Frontal cortex (tissue), 4 donors: ENCODE results near the gene NEIL3. TPM values are rescaled to one million over a fixed set of nuclear protein-coding genes. Genes with fewer than 3 reads are reported as not detected.
A peak's percentile ranks its signal among the peaks of the same experiment; 100 is the strongest.
"Not testable (repeated sequence)": the region's sequence is repeated elsewhere in the genome, so short reads cannot be mapped to it uniquely, and the experiment has no call there.

Source experiments
- DNase-seq, 2 donors: peaks; one replicate each; pipeline ENCODE4 v3.0.0; 2012; ENCODE audit warnings: low spot score in 2 of 2
- FAIRE-seq: peaks from 2 replicates; lab custom pipeline; 2012; peaks lifted over from hg19 to GRCh38; lab: Jason Lieb, UNC
- total RNA-seq: library from RNA; depleted of rRNA; stranded (reverse); fragments of >200 nt; gene quantifications from one replicate; pipeline ENCODE4 v1.2.3, GENCODE V29; 2014
- donor health status: control.
- donor health status: control.
- donor health status: control.

NEIL3 gene
- total RNA-seq, 1 donor from 2014 or later = 7.3 TPM

DNA sequence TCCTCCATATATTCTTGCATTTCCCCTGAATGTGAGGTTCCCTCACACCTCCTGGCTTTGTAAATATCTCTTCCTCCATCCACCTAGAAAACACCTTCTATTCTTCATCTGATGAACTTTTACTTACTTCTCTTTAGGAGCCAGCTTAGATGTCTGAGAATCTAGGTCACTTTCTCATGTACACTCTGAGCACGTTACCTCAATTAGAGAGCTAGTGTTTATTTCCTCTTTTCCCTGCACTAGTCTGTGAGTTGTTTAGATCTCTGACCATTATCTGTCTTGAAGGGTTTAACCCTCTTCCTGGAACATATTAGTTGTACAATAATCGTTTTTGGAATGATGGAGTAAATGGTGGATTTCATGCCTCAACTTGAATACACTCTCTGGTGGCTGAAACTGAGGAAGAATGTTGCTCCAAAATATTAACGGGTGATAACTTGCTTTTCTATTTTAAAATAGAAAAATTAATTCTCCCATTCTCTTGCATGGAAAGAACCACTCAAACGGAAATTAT, 8.5 kb upstream of the NEIL3 start:
- FAIRE-seq (no peak), DNase-seq (no peak)

DNA sequence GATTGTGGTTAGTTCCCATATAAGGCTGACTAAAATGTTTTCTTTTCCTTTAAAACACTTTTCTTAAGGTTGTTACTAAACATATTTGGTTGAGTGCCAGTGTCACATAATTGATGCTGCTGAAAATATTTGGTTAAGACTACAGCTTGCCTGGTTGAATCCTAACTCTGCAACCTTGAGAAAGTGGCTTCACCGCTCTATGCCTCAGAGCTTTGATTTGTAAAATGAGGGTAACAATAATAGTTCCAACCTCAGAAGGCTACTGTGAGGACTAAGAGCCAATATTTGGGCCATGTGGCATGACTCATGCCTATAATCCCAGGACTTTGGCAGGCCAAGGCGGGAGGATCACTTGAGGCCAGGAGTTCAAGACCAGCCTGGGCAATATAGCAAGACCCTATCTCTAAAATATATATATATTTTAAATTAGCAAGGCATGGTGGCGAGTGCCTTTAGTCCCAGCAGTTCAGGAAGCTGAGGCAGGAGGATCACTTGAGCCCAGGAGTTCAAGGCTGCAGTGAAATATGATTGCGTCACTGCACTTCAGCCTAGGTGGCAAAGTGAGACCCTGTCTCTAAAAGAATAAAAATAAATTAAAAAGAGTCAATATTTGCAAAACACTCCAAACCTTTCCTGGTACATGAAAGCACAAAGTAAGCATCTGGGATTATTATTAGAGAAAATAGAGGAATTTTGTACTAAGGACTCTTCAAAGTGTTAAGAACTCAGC, 7.1 kb upstream of the NEIL3 start:
- FAIRE-seq (no peak), DNase-seq (no peak)

DNA sequence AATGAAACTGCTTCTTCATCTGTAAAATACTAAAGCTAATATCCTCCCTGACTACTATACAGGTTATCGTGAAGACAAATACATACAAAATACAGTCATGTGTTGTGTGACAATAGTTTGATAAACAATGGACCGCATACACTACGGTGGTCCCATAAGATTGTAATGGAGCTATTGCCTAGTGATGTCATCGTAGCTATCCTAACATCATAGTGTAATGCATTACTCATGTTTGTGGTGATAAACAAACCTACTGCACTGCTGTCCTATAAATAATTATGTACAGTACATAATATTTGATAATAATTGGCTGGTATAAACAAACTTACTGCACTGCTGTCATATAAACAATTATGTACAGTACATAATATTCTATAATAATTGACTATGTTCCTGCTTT, 5.6 kb upstream of the NEIL3 start:
- FAIRE-seq = no peak
- no peak for DNase-seq

DNA sequence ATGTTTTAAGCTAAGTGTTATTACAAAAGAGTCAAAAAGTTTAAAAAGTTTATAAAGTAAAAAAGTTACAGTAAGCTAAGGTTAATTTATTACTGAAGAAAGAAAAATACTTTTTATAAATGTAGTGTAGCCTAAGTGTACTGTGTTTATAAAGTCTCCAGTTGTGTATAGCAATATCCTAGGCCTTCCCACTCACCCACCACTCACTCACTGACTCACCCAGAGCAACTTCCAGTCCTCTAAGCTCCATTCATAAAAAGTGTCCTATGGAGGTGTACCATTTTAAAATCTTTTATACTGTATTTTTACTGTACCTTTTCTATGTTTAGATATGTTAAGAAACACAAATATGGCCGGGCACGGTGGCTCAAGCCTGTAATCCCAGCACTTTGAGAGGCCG, 4.8 kb upstream of the NEIL3 start:
- FAIRE-seq = peak; percentile 61

DNA sequence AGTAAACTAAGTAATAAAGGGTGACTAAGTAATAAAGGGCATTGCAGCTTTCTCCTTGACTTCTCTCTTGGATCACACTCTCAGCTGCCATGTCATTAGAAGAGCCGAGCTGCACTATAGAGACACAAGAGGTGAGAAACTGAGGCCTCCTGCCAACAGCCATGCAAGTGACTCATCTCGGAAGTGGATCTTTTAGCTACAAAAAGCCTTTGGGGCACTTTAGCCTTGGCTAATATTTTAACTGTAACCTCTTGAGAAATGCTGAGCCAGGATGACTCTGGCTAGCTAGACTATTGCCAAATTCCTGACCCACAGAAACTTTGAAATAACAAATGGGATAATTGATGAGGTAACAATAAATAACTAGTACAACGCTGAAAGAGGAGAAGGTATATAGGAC, 1.5 kb upstream of the NEIL3 start:
- FAIRE-seq (no peak), DNase-seq (no peak)

More for the DNA sequence above, 4.8 kb upstream of the NEIL3 start:
- DNase-seq = not testable (repeated sequence)

DNA sequence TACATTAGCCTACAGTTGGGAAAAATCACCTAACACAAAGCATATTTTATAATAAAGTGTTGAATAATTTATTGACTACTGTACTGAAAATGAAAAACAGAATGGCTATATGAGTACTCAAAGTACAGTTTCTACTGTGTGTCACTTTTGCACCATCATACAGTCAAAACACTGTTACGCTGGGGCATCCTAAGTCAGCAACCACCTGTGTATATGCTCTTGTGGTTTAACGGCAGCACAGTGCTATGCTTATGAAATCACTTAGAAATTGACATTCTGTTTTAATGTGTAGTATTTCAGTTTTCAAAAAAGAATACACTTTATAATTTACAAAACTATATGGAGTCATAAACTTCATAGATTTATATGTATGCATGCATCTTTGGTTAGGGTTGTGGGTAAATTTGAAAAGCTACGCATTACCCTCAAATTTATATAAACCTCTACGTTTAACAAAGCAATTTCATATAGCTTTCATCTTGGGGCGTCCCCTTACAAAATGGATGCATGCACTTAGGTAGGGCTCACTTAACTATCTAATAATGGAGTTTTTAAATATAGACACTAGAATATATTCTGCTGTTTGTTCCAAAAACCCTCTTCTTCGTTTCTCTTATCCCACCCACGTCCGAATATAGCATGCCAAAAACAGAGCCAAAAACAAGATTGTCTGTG, 690 bp upstream of the NEIL3 start:
- FAIRE-seq = no peak

DNA sequence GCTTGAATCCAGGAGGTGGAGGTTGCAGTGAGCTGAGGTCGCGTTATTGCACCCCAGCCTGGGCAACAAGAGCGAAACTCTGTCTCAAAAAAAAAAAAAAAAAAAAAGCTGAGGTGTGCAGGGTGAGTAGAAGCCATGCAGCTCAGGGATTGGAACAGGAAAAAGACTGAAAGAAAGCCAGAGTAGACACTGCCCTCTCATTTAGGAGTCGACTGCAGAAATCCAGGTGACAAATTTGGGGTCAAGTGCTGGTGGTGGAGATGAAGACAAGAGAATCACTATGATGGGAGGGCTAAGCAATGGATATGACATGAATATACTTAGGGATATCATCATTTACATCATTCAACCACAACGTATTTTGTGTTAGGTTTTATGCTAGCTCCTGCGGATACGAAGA, 1.9 kb downstream of the NEIL3 start:
- FAIRE-seq = no peak
- DNase-seq = no peak

More for the DNA sequence above, 690 bp upstream of the NEIL3 start:
- DNase-seq = no peak

DNA sequence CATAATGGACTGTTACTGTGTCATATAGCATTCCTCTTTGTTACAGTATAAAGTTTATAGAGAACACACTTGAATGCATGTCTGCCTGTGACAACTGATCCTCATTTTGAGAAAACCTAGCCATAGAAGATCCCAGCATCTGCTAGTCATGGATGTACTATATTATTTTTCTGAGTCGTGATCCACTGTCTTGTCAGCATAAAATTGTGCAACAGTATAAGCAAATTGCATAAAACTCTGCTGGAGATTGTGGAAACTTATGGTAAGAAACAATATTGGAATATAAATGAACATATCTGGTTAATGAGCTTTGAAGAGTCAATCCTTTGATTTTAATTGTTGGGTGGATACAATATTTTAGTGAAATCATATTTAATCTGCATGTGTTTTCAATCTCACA, 3.6 kb downstream of the NEIL3 start:
- FAIRE-seq (no peak), DNase-seq (no peak)

DNA sequence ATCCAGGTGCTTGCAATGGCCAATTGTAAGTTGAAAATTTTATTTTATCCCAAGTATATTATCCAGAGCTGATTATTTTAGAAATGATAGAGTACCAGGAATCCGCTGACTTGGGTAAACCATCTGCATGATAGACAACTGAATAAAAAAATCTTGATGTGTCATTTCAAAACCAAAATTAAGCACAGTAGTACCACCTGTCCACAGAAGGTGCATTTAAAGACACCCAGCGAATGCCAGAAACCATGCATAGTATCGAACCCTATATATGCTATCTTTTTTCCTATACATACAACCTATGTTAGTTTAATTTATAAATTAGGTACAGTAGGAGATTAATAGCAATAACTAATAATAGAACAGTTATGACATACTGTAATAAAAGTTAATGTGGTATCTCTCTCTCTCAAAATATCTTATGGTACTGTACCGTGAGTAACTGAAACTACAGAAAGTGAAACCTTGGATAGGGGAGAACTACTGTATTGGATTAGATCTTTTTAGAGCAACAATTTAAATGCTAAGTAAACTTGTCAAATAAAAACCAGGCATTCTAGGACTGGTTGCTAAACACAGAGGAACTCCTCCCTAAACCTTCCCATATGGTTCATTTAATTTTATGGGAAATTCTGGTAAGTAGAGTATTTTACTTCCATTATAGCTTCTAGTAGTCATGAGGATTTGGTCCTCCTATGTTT, 6.2 kb downstream of the NEIL3 start:
- FAIRE-seq (no peak), DNase-seq (no peak)

DNA sequence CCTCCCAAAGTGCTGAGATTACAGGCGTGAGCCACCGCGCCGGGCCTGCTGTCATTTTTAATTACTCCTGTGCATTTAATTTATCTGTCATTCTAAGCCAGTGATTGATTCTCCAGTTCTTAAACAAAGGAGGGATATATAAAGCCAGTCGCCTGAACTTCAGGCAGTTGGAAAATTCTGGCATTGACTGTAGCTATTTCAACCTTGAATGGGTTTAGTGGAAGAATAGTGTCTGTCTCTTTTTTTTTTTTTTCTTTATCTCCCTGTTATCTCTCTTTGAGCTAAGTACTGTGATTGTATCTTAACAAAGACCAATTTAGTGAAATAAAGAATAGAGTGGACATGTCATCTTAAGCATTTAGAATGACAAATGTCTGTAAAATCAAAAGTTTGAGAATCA, 11.0 kb downstream of the NEIL3 start:
- DNase-seq (no peak), FAIRE-seq (no peak)

DNA sequence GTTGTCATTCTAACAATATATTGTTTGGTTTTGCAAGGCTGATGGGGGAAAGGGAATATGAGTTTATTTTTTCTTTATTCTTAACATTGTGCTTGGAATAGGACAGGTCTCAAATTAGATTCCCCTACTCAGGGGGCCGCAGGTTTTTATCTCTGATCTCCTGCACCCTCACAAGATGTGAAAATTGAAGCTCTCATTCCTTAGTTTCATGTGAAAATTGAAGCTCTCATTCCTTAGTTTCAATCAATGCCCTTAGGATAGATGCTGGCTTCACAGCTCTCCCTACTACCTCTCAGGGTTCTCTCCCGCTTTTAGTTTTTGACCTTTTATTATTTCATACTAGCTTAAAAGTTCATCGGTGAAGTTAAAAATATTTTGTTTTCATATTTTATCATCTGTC, 12.0 kb downstream of the NEIL3 start:
- no peak for DNase-seq
- no peak for FAIRE-seq

DNA sequence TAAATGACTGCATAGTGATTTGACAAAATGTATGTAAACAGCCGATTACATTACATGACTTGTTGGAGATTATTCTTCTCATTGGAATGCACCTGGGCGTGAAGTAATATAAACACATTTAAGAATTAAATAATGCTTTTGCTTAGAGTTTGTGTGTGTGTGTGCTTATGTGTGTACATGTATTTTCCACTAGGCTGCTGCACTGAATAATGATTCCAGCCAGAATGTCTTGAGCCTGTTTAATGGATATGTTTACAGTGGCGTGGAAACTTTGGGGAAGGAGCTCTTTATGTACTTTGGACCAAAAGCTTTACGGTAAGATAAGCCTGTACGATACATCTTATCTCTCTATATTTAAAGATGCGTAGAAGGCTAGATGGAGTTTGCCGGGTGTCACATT, 12.6 kb downstream of the NEIL3 start:
- FAIRE-seq (no peak), DNase-seq (no peak)

DNA sequence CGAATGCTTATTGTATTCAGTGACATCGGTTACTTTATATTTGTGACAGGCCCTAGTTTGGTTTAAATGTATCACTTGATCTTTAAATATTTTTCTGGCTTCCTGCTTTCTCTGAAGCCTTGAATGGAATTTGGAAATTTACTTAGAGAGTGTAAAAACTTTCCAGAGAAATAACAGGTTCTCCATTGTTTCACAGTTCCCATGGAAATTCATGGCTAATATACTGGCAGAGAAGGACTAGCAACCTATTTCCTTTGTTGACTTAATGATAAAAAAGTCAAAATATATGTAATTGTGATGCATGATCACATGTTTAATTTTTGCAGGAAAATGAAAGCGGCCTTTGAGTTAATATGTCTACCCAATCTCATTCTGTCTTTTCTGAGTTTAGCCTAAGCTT, 13.2 kb downstream of the NEIL3 start:
- FAIRE-seq (no peak), DNase-seq (no peak)

DNA sequence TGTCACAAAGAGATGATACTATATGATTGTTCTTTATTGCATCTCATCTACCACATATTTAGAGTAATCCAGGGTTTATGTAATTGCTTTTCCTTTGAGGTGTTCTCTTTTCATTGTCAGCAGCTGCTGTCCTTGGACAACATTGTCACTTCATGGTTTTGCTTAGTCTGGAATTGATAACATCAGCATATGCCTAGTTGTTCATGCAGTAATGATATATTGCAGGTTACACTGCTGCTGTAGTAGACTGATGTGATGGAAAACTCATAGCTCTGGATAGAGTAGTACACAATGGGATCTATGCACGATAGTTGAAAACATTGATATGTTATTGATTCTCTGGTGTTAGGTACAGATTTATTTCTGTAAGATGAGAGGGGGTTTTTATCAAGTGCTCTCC, 13.7 kb downstream of the NEIL3 start:
- no peak for FAIRE-seq
- no peak for DNase-seq

DNA sequence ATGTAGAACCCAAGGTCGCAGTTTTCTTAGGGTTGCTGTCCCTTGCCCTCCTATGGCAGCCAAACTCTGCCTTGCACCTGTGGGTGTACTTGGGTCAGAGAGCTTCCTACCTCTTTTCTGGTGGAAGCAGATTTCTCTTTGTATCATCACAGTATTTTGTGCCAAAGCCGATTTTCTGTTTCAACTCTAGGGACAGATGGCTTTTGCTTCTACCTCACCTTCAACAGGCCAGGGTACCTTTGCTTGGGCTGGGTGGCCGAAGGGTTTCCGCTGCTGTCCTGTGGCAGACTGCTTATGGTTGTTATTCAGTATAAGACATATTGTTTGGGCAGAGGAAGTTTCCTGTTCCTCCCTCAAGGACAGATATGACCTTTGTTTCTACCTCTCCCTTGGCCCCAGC, 22.4 kb downstream of the NEIL3 start:
- DNase-seq = no peak
- FAIRE-seq = no peak

DNA sequence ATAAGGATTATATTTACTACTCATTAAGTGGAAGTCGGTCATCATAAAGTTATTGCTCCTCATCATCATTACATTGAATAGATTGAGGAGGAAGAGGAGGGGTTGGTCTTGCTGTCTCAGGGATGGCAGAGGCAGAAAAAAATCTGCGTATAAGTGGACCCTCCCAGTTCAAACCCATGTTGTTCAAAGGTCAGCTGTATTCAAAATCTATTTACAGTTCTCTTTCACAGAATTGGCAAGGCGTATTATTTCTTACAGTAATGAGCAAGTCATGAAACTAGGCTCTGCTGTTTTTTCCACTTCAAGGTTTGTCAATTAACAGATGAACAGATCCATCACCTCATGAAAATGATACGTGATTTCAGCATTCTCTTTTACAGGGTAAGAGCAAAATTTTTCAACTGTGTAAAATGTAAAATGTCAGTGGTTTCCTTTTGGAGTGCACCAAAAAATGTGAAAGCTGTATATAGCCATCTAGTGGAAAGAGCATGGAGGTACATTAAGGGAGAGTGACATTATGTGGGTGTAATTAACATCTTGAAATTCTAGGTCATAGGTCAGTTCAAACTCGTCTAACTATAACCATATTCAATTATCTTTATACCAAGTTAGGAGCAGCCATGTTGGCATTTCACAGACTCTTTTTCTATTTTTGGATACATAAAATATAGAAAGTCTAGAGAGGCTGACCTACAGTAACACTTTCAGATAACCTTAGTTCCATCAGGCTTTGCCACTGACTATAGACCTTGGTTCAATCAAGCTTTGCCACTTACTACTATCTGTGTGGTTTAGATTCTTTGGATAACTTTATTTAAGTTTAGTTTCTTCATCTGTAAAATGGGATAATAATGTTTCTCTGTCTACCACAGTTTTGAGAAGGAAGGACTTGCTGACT, 30.1 kb downstream of the NEIL3 start:
- FAIRE-seq (peak; percentile 59), DNase-seq (peak in 1 of 2 donors; percentile 12)

DNA sequence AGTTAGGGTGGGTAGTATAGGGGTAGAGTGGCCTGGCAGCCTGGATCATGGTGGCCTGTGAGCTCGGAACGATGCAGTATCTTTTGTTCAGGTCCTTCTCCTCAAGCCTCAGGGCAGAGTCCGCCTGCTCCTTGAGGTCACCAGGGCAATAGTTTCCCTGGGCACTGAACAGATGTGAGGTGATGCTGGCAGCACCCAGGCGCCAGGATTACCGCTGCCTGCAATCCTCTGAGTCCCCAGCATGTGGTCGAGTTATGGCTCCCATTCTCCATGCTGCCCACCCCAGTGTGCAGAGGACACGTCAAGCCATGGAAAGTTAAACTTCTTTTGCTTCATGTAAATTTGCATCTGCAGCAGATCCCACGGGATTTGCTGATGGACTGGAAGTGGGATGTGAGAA, 38.7 kb downstream of the NEIL3 start:
- no peak for DNase-seq

DNA sequence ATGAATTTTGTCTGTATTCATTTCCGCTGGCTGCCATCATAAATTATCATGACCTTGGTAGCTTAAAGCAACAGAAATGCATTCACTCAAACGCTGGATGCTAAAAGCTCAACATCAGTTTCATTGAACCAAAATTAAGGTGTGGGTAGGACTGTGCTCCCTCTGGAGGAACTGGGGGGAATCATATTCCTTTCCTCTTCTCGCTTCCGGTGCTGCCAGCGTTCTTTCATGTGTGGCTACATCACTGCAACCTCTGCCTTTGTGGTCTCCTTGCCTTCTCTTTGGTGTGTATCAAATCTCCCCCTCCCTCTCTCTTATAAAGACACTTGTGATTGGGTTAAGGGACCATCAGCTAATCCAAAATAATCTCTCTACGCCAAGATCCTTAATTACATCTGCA, 39.5 kb downstream of the NEIL3 start:
- DNase-seq (no peak), FAIRE-seq (no peak)

More for the DNA sequence above, 38.7 kb downstream of the NEIL3 start:
- FAIRE-seq = no peak

DNA sequence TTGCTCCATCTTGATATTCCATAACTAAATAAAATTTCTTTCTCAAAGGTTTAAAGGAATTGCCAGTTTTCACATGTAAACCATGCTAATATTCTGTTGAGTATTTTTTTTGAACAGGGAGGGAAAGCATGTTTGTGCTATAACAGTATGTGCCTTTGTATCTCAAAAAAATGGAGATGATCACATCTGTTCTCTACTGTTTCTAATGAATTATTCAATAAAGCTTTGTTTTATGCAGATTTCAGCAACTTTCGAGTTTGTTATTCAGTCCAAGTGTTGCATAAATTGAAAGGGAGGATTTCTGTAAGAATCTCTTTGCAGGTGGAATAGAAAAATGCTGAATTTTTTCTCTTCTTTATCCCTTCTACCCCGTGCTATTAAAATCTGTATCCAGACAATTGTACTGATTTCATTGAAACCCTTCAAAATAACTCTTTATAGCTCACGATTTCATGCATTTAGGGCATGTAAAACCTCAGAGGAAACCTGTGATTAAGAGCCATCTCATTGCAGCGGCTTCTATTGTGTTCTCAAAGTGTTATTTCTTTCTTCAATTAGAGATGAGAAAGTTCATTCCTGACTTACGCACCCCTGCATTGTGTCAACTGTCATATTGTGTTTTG, 42.1 kb downstream of the NEIL3 start:
- no peak for FAIRE-seq

More for the DNA sequence above, 42.1 kb downstream of the NEIL3 start:
- no peak for DNase-seq
